HG02798 (cell line): ENCODE measurements around the gene RPL3.

Experiments used
- ATAC-seq: cut with Tn5 transposase; IDR thresholded peaks from one replicate; pipeline ENCODE4 v1.9.1; 2021; ENCODE audit warnings: mild to moderate bottlenecking; ENCODE audit not compliant: unreplicated experiment, poor library complexity

RPL3 gene

DNA sequence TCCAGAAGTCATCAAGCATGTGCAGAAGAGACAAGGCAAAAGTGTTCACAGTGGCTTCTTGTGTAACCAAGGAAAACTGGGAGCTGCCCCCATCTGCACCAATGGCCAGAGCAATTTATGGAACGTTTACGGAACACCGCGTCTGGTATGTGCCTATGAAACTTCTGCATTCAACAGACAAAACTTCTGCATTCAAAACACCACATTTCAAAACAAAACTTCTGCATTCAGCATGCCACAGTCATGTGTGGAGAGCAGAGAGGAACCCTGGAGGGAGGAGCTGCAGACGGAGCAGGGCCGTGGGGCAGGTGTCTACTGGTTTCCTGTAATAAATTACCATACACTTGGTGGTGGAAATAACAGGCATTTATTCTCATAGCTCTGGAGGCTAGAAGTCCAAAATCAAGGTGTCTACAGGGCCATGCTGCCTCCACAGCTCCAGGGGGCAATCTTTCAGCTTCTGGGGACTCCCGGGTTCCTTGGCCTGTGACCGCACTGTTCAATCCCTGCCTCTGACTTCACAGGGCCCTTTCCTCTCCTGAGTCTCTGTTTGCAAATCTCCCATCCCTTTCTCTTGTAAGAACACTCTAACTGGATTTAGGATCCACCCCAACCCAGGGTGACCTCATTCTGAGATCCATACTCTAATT is 32.2 kb downstream of the RPL3 start:
- no peak for ATAC-seq

- no peak for ATAC-seq
These were observed 34.4 kb downstream of the RPL3 start for GRCh38 chr22:39284983-39285382.

- ATAC-seq: no peak
These were observed 35.1 kb downstream of the RPL3 start for GRCh38 chr22:39284142-39284980.

GRCh38 chr22:39283322-39284141 is 35.9 kb downstream of the RPL3 start:
- no peak for ATAC-seq

DNA sequence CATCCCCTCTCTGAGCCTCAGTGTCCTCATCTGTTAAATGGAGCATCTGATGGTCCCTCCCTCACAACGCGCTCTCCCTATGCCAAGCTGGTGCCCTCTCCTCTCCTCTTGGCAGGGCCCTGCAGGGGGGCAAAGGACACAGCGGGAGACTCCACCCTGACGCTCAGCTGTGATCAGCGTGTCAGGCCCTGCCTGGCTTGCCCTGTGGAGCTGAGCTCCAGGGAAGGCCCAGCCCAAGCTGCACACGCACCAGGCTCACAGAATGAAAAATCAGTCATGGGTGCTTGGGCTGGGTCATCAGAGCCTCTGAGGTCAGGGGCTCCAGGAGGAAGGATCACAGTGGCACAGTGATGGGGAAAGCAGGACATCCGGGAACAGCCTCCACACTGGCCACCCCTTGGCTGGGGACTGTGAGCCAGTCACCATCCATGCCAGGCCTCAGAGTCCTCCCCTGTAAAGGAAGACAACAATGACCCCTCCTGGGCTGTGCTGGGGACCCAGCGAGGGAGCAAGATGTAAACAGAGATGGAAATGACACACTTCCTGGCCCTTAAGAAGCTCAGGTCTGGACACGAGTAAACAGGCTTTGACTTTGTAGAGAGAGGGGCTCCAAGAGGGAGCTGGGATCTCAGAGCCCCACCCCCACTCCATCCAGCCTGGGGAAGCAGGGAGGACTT is 36.6 kb downstream of the RPL3 start:
- ATAC-seq: no peak

DNA sequence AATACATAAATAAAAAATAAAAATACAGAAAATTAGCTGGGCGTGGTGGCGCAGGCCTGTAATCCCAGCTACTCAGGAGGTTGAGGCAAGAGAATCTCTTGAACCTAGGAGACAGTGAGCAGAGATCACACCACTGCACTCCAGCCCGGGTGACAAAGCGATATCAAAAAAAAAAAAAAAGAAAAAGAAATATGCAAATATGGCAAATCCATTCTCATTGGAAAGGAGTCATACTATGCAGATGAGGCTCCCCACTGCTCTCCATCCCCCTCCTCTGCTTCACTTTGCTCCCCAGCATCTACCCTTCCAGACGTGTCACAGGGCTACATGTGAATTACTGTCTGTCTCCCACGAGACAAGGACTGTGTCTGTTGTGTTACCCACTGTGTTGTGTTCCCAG is 38.3 kb downstream of the RPL3 start:
- ATAC-seq: no peak

DNA sequence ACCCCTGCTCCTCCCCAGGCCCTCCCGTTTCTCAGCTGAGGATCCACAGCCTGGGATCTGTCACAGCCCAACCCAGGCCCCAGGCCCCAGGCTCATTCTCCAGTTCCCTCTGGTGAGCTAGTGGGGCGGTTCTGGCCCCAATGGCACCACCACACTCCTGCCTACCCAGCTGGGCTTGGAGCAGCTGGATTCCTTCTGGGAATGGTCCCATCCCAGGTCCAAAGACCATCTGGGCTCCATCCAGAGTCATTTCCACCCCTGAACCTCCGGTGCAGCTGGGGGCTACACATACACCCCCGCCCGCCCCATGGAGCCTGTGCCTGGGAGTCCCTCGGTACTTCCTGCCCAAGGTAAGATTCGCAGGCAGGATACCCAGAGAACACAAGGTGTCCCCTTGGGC is 39.2 kb downstream of the RPL3 start:
- no peak for ATAC-seq

- ATAC-seq: no peak
These were observed 40.1 kb downstream of the RPL3 start for GRCh38 chr22:39279170-39279850.

- no peak for ATAC-seq
These were observed 41.4 kb downstream of the RPL3 start for GRCh38 chr22:39278040-39278439.

DNA sequence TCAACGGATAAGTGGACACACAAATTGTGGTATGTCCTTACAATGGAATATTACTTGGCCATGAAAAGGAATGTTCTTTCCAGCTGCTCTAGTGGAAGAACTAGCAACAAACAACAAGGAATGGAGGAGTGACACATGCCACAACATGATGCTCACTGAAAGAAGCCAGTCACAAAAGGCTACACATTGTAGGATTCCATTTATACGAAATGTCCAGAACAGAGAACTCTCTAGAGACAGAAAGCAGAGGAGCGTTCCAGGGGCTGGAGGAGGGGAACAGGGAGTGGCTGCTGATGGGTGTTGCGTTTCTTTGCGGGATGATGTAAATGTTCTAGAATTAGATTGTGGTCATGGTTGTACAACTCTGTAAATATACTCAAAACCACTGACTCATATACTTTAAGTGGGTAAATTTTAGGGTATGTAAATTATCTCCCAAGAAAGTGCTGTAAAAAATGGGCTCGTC is 42.2 kb downstream of the RPL3 start:
- ATAC-seq: no peak

GRCh38 chr22:39276440-39277141 is 42.8 kb downstream of the RPL3 start:
- ATAC-seq: no peak

GRCh38 chr22:39275814-39276439 is 43.5 kb downstream of the RPL3 start:
- no peak for ATAC-seq

GRCh38 chr22:39273950-39274887 is 45.2 kb downstream of the RPL3 start:
- ATAC-seq: no peak

- ATAC-seq: no peak
These were observed 48.6 kb downstream of the RPL3 start for GRCh38 chr22:39270792-39271191.

- ATAC-seq: no peak
These were observed 49.1 kb downstream of the RPL3 start for GRCh38 chr22:39270280-39270679.

DNA sequence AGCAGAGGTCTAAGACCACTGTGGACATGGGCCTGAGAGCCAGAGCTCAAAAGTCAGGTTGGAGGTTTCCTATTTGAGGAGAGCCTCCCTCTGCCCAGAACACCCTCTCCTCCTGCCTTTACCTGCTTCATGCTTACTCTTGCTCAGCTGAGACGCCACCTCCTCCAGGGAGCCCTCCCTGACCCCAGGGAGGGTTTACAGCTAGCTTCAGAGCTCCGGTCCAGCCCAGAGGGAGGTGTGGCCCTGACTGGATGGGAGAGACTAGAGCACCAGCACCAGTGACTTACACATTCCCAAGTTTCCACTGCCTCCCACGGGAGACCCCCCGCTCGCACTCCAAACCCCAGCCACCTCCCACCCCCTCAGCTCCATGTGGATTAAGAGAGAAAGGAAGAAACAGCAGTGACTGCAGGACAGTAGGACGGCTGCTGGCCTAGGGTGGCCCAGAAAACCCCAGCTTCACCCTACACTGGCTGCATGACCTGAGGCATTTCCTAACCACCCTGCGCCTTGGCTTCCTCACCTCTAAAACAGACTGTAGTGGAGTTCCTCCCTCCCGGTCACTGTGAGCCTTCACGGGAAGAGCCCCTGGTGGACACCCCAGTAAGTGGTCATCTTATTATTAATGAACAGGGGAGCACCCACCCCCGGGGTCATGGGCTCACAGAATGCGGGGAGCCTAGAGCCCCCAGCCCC is 50.2 kb downstream of the RPL3 start:
- ATAC-seq: no peak

DNA sequence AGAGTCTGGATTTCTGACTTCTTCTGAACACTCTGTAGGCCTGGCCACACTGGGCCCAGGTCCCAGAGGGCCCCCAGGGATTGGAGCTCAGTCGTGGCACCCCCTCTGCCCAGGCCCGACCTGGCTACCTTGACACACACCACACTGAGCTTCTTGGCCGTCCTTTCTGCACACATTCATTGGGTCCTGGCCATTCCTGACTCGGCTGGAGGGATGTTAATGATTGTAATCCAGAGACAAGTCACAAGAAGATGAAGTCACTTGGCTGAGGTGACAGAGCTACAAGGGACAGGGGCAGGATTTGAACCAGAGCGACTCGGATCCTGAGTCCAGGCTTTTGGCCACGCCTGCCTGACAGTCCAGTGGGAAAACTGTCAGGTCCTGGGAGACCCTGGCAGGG is 50.8 kb downstream of the RPL3 start:
- no peak for ATAC-seq
